ENCODE measurements around the gene IL32. TPM values are rescaled to one million over a fixed set of nuclear protein-coding genes. Genes with fewer than 3 reads are reported as not detected.

The IL32 gene
- total RNA-seq, 1 experiment from 2014 or later = 4.7 TPM

DNA sequence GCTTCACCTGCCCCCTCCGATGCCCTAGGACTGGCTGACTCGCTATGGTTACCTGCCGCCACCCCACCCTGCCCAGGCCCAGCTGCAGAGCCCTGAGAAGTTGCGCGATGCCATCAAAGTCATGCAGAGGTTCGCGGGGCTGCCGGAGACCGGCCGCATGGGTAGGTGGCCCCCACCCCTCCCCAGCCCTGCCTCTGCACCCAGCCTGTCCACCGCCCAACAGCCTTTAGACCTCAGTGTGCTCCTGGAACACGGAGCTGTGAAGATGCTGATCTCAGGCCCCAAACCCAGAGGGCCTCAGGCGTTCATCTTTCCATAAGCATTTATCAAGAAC is 18.1 kb upstream of the IL32 start:
- peak; percentile 19 for ATAC-seq
- Mint-ChIP-seq H3K36me3 (peaks cover 10% of the 10 kb centered on the region), H3K27me3 (ENCODE audit: low read depth) (peaks cover 33% of the 10 kb centered on the region), H3K4me3 (peak overlapping the region; percentile 78), H3K27ac (no peak overlapping the region), H3K4me1 (peaks cover 17% of the 10 kb centered on the region), H3K9me3 (0 out of 2 replicates have a peak, but pooled peaks cover 4% of the 10 kb centered on the region)
- ChIA-PET POLR2A (interaction anchor here (0.8 to 2.5 kb wide), 7 partner anchors 9 to 87 kb away, joined by 3 to 8 read pairs (median 4); partner anchors contain the start of gene ZNF213), CTCF (interaction anchor here (0.8 to 5.8 kb wide), 12 partner anchors 8 to 84 kb away, joined by 3 to 86 read pairs (median 5); partner anchors contain the start of gene TNFRSF12A)
- DNase-seq (ENCODE audit: low spot score) = no peak
- TF ChIP-seq HMGA2 (CRISPR knock-in tag; IDR thresholded peaks at IDR 0.05) (no peak), KAT7 (CRISPR knock-in tag; IDR thresholded peaks at IDR 0.05; ENCODE audit: borderline replicate concordance) (no peak), CREM (CRISPR knock-in tag; IDR thresholded peaks at IDR 0.05) (no peak), SP1 (CRISPR knock-in tag; conservative IDR thresholded peaks at IDR 0.05) (0 out of 2 replicates have a peak, but pooled peaks have one; percentile 44), ELF4 (CRISPR knock-in tag; IDR thresholded peaks at IDR 0.05; ENCODE audit: low read depth) (no peak)
- TF ChIP-seq, protein P1, sequence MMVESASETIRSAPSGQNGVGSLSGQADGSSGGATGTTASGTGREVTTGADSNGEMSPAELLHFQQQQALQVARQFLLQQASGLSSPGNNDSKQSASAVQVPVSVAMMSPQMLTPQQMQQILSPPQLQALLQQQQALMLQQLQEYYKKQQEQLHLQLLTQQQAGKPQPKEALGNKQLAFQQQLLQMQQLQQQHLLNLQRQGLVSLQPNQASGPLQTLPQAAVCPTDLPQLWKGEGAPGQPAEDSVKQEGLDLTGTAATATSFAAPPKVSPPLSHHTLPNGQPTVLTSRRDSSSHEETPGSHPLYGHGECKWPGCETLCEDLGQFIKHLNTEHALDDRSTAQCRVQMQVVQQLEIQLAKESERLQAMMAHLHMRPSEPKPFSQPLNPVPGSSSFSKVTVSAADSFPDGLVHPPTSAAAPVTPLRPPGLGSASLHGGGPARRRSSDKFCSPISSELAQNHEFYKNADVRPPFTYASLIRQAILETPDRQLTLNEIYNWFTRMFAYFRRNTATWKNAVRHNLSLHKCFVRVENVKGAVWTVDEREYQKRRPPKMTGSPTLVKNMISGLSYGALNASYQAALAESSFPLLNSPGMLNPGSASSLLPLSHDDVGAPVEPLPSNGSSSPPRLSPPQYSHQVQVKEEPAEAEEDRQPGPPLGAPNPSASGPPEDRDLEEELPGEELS (CRISPR knock-in tag; IDR thresholded peaks at IDR 0.05) = no peak
- TF ChIP-seq, protein P2, sequence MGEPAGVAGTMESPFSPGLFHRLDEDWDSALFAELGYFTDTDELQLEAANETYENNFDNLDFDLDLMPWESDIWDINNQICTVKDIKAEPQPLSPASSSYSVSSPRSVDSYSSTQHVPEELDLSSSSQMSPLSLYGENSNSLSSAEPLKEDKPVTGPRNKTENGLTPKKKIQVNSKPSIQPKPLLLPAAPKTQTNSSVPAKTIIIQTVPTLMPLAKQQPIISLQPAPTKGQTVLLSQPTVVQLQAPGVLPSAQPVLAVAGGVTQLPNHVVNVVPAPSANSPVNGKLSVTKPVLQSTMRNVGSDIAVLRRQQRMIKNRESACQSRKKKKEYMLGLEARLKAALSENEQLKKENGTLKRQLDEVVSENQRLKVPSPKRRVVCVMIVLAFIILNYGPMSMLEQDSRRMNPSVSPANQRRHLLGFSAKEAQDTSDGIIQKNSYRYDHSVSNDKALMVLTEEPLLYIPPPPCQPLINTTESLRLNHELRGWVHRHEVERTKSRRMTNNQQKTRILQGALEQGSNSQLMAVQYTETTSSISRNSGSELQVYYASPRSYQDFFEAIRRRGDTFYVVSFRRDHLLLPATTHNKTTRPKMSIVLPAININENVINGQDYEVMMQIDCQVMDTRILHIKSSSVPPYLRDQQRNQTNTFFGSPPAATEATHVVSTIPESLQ (CRISPR knock-in tag; IDR thresholded peaks at IDR 0.05) = no peak
- TF ChIP-seq, protein P3, sequence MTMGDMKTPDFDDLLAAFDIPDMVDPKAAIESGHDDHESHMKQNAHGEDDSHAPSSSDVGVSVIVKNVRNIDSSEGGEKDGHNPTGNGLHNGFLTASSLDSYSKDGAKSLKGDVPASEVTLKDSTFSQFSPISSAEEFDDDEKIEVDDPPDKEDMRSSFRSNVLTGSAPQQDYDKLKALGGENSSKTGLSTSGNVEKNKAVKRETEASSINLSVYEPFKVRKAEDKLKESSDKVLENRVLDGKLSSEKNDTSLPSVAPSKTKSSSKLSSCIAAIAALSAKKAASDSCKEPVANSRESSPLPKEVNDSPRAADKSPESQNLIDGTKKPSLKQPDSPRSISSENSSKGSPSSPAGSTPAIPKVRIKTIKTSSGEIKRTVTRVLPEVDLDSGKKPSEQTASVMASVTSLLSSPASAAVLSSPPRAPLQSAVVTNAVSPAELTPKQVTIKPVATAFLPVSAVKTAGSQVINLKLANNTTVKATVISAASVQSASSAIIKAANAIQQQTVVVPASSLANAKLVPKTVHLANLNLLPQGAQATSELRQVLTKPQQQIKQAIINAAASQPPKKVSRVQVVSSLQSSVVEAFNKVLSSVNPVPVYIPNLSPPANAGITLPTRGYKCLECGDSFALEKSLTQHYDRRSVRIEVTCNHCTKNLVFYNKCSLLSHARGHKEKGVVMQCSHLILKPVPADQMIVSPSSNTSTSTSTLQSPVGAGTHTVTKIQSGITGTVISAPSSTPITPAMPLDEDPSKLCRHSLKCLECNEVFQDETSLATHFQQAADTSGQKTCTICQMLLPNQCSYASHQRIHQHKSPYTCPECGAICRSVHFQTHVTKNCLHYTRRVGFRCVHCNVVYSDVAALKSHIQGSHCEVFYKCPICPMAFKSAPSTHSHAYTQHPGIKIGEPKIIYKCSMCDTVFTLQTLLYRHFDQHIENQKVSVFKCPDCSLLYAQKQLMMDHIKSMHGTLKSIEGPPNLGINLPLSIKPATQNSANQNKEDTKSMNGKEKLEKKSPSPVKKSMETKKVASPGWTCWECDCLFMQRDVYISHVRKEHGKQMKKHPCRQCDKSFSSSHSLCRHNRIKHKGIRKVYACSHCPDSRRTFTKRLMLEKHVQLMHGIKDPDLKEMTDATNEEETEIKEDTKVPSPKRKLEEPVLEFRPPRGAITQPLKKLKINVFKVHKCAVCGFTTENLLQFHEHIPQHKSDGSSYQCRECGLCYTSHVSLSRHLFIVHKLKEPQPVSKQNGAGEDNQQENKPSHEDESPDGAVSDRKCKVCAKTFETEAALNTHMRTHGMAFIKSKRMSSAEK (CRISPR knock-in tag; IDR thresholded peaks at IDR 0.05; ENCODE audit: borderline replicate concordance) = no peak
- TF ChIP-seq, protein P4, sequence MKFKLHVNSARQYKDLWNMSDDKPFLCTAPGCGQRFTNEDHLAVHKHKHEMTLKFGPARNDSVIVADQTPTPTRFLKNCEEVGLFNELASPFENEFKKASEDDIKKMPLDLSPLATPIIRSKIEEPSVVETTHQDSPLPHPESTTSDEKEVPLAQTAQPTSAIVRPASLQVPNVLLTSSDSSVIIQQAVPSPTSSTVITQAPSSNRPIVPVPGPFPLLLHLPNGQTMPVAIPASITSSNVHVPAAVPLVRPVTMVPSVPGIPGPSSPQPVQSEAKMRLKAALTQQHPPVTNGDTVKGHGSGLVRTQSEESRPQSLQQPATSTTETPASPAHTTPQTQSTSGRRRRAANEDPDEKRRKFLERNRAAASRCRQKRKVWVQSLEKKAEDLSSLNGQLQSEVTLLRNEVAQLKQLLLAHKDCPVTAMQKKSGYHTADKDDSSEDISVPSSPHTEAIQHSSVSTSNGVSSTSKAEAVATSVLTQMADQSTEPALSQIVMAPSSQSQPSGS (CRISPR knock-in tag; IDR thresholded peaks at IDR 0.05; ENCODE audit: borderline replicate concordance, low read depth) = no peak
- TF ChIP-seq, protein P5, sequence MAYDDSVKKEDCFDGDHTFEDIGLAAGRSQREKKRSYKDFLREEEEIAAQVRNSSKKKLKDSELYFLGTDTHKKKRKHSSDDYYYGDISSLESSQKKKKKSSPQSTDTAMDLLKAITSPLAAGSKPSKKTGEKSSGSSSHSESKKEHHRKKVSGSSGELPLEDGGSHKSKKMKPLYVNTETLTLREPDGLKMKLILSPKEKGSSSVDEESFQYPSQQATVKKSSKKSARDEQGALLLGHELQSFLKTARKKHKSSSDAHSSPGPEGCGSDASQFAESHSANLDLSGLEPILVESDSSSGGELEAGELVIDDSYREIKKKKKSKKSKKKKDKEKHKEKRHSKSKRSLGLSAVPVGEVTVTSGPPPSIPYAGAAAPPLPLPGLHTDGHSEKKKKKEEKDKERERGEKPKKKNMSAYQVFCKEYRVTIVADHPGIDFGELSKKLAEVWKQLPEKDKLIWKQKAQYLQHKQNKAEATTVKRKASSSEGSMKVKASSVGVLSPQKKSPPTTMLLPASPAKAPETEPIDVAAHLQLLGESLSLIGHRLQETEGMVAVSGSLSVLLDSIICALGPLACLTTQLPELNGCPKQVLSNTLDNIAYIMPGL (CRISPR knock-in tag; IDR thresholded peaks at IDR 0.05) = no peak
- TF ChIP-seq, protein P6, sequence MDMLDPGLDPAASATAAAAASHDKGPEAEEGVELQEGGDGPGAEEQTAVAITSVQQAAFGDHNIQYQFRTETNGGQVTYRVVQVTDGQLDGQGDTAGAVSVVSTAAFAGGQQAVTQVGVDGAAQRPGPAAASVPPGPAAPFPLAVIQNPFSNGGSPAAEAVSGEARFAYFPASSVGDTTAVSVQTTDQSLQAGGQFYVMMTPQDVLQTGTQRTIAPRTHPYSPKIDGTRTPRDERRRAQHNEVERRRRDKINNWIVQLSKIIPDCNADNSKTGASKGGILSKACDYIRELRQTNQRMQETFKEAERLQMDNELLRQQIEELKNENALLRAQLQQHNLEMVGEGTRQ (CRISPR knock-in tag; IDR thresholded peaks at IDR 0.05) = no peak
- TF ChIP-seq, protein P7, sequence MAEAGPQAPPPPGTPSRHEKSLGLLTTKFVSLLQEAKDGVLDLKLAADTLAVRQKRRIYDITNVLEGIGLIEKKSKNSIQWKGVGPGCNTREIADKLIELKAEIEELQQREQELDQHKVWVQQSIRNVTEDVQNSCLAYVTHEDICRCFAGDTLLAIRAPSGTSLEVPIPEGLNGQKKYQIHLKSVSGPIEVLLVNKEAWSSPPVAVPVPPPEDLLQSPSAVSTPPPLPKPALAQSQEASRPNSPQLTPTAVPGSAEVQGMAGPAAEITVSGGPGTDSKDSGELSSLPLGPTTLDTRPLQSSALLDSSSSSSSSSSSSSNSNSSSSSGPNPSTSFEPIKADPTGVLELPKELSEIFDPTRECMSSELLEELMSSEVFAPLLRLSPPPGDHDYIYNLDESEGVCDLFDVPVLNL (CRISPR knock-in tag; IDR thresholded peaks at IDR 0.05; ENCODE audit: borderline replicate concordance, low read depth) = peak; percentile 62; the same call in 1 of the 2 replicates

Data from WTC11 (cell line).